Stimulated activated CD8-positive, alpha-beta memory T cell treated with anti-CD3 and anti-CD28 coated beads, Interleukin-12 subunit alpha, Interleukin-12 subunit beta, amount 100 ng/mL, for 24 hours (primary cell): Measurements from ENCODE around the gene AGBL4.

ENCODE experiments used
- DNase-seq: peaks from one replicate; pipeline ENCODE4 v3.0.0-alpha.2; 2020; ENCODE audit errors: extremely low read depth

Gene AGBL4

DNA sequence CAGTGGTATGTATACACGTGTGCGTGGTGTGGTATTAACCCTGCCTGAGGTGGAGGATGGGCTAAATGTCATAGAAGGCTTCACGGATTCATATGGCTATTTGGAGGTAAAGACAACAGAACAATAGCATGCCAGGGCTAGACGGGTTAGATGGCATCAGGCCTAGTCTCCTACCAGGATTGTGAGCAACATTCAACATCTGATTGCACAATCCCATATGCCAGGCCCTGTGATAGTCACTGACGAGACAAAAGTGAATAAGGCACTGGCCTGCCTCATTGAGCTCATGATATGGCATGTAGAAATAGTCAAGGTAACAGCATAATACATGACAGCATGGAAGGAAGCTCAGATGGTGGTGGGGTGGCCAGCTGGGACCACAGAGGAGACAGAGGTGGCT is 1079.9 kb downstream of the AGBL4 start:
- DNase-seq, result no peak

DNA sequence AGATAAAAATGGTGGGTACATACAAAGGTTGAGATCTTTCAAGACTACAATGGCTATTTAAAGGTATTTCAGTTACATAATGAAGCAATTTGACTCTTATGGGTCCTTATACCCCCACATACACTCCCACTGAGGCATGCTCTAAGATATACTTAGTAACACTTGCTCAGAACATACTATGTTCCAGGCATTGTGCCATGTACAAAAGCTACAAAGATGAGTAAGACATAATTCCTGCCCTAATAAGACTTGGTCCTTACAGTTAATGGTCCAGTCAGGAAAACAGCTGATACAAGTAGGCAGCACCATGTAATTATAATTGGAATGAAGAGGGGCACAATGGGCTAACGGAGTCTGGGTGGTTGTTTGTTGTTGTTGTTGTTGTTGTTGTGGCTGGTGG is 1080.4 kb downstream of the AGBL4 start:
- no peak for DNase-seq

DNA sequence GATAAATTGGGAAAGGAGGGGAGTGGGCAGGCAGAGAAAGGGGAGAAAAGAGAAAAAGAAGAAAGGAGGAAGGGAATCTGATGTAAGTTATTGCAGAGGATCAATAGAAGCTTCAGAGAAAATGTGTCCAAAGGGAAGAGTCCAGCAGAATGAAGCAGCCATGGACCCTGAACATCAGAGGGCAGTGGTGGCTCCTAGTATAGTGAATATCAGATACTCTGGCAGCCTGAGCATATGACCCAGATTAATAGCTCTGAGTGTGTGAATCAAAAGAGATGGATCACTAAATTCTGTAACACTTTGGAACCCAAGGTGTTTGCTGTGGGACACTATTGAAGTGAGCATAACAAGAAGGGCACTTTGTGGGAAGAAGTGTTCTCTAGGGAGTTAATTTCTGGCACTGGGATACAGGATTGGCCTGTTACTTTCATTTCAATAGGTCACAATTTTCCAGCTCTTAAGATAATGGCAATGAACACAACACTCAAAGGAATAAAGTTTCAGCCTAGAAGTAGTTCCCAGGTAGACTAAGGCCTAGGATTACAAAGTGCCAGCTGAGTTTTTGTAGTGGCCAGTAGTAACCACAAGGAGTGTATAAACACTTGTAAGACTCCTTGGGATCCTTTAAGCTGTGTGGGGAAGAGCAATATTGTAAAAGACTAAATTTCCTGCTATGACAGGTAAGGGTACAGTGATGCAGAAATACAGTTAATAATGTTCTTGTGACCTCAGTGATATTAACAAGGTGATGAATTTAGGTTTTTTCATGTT is 1082.6 kb downstream of the AGBL4 start:
- DNase-seq, result no peak

DNA sequence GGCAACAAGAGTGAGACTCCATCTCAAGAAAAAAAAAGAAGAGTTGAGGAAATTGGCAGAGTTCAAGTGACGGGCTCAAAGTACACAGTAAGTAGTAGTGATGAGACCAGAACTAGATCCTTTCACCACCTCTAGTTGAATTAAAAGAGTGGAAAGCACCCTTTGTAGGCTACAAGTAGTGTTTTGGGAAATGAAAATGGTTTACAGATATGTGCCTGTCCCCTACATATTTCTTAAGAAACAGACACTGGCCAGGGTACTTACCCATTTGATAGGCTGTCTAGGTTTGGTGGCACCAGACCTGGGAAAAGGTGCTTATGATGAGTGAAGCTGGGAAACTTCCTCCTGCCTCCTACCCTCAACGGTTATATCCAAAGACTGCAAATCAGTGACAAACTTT is 1083.4 kb downstream of the AGBL4 start:
- DNase-seq, result no peak

DNA sequence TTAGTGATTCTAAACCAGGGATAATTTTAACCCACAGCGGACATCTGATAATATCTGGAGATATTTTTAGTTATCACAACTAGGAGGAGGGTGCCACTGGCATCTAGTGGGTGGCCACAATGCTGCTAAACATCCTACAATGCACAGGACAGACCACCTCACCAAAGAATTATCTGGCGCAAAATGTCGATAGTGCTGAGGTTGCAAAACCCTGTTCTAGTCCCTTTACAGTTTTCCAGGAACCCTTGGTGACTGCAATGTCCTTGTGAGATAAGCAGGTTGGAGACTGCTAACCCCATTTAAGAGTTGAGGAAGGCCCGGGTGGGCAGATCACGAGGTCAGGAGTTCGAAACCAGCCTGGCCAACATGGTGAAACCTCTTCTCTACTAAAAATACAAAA is 1083.9 kb downstream of the AGBL4 start:
- no peak for DNase-seq

DNA sequence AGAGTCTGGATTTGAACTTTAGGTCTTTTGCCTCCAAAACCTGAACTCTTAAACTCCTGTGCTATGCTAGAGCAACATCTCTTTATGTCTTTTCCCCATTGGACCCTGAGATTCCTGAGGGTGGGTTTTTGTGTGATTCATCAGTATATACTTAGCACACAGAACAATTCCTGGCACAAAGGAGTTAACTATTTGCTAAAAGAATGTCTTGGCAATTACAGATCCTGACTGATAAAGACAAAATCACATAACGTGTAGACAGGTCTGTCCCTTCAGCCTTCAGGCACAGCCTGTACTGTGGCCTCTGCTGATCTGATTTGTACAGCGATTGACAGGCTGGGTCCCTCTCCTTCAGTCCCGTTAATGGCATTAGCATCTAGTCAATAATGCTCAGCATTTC is 1084.7 kb downstream of the AGBL4 start:
- no peak for DNase-seq

DNA sequence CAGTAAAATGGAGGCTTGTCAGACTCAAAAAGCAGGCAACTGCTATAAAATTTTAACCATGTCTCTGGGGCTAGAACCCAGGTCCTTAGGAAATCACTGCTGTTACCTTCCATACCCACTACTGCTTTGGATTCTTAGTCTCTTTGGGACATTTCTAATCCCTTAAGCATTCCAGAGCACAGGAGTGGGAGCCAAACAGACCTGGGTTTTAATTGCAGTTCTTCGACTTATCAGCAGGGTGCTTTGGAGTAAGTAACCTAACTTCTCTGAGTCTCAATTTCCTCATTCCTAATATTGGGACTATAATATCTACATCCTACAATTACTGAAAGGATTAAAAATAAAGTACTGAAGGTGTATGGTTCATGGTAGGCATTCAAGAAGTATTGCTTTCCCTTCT is 1086.0 kb downstream of the AGBL4 start:
- no peak for DNase-seq

DNA sequence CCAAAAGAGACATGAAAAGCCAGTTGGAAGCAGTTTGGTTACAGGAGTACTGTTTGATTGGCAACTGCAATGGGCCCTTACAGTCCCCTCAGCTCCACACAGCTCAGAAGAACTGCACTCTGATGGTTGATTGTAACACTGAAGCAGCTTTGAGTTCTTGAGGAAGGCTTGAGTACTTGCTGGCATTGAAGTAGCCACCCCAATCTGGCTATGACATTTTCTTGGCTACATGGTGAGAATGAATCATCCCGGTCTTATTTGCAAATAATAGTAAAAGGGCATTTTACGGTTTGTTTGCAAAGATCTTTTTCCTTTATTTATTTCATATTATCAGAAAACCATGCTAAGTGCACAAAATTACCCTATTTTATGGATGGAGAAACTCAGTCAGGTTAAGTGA is 1087.3 kb downstream of the AGBL4 start:
- DNase-seq, result no peak

DNA sequence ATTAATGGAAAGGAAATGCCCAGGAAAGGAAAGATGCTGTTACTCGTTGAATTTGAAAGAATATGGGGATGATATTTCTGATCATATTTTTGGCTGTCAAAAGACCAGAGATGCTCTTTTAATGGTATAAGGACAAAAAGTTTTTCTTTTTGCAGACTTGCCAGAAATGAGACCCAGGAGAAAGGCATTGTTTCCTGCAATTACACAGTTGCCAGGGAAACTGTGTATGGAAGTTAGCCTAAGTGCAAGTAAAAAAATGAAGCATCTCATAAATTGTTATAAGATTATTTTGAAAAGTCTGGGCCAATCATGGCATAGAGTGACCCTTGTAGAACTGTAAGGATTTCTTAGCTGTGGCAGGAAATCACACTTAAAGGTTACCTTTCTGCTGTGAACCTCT is 1091.4 kb downstream of the AGBL4 start:
- no peak for DNase-seq

DNA sequence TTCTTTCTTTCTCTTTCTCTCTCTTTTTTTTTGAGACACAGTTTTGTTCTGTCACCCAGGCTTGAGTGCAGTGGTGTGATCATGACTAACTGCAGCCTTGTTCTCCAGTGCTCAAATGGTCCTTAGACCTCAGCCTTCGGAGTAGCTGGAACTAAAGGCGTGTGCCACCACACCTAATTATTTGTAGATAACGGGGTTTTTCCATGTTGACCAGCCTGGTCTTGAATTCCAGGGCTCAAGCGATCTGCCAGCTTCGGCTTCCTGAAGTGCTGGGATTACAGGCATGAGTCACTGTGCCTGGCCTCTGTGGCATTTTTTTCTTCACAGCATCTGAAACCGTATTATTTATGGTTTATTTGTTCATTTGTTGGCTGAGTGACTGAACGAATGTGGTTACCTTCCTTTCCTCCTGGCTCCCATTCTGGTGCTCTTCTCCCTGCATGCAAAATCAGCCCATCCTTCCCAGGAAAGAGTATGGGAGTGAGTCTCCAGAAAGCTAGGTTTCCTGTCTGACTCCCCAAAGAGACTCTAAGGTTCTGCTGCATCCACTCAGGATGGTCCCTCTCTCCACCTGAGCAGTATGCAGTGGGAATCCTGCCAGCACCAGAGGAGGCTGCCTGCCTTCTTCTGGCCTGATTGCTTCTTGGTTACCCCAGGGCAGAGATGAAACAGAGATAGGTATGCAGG is 1092.1 kb downstream of the AGBL4 start:
- no peak for DNase-seq

DNA sequence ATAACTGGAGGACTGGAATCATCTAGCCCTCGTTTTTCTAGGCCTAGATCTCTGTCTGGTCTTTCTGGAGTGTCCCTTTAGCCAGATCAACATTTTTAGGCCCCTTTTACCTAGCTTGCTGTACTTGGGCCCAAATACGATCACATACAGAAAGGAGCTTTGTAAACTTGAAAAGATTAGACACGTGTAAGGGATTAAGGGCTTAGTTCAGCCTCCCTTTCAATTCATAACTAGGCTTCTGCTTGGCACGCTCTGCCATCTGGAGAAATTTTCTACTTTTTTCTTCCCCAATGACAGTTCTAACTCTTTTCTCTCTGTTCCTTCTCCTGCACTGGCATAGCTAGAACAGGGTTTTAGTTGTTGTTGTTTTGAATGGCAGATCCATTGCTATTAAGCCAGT is 1093.7 kb downstream of the AGBL4 start:
- no peak for DNase-seq

DNA sequence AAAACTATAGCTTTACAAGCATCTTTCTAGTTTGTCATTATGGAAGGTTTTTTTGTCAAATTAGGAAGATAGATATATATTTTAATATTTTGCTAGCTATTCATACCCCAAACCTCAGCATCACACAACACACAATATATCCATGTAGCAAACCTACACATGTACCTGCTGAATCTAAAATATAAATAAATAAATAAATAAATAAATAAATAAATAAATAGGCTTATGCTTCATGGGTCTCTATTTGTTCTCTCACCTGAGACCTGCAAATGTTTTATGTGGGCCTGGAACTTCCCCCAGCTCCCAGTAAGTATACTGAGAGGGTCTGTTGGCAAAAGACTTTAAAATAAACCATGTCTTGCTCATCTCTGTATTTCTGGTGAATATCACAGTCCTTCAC is 1099.7 kb downstream of the AGBL4 start:
- no peak for DNase-seq

DNA sequence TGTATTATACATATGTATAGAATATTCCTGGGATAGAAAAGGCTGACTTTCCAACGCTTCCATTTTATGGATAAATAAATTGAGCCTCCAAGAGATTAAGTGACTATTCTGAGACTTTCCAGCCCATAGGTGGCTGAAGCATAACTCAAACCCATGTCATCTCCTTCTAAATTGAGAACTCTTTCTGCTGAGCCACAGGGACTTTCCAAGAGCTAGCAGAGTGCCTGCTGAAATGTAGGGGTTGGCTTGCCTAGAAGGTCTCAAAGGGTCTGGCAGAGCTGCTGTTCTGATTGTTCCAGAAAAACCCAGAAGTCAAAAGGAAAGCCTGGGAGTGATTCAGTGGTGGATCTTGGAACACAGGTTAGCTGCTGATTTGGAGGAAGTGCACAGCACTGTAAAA is 1100.6 kb downstream of the AGBL4 start:
- DNase-seq, result no peak

DNA sequence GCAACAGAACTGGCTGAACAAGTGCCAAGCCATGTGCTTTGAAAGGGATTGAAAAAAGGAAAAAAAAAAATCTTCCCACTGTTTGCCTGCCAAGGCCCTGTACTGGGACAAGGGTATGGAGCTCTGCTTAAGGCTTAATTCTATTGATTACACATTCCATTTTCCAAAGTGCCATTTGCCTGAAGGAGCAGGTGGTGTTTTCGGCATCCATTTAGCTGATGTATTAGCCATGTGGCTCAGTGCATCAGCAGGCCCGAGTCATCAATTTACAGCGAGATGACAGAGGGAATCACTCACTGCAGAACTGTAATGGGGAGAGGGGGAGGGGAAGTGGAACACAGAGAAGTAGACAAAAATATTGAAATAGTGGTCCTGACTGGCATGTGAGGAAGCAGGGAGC is 1102.9 kb downstream of the AGBL4 start:
- DNase-seq, result no peak

DNA sequence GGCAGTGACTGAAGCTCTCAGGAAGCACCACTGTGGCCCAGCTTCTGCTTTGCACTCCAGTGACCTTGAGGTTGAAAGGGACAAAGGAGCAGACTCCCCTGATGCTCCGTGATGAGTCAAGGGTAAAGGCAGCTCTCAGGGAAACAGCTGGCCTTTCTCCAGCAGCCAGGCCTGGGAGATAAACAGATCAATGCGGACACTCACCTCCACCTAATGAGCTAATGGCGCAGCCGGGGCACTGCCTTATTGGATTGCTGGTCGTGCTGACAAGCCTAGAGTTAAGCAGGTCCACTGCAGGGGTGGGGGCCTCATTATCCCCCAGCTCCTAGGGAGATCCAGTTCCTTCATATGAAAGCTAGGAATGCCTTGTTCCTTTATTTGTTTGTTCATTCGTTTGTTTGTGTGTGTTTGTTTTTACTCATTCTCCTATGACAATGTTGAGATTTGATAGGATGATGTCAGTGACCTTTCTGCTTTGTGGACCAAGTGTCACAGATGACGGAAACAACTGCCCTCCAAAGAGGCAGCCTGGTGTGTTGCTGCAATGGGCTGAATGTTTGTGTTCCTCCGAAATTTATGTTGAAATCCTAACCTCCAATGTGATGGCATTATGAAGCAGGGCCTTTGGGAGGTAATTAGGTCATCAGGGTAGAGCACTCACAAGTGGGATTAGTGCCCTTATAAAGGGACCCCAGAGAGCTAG is 1105.7 kb downstream of the AGBL4 start:
- DNase-seq, result no peak

DNA sequence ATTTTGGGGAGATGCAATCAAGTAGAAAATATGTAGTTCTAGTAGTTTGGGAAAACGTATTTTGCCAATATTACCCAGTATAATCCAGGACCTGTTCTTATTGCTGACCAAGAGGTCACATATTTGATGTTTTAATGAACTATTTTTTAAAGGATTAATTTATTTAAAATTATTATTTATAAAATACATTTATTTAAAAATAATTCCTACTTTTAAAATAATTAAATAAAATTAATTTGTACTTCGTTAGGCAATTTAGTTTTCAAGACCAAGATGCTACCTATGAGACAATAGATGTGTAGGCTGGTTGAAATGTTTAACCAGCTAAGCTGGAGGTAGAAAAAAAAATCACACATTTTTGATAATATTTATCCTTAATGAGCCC is 1106.7 kb downstream of the AGBL4 start:
- no peak for DNase-seq

DNA sequence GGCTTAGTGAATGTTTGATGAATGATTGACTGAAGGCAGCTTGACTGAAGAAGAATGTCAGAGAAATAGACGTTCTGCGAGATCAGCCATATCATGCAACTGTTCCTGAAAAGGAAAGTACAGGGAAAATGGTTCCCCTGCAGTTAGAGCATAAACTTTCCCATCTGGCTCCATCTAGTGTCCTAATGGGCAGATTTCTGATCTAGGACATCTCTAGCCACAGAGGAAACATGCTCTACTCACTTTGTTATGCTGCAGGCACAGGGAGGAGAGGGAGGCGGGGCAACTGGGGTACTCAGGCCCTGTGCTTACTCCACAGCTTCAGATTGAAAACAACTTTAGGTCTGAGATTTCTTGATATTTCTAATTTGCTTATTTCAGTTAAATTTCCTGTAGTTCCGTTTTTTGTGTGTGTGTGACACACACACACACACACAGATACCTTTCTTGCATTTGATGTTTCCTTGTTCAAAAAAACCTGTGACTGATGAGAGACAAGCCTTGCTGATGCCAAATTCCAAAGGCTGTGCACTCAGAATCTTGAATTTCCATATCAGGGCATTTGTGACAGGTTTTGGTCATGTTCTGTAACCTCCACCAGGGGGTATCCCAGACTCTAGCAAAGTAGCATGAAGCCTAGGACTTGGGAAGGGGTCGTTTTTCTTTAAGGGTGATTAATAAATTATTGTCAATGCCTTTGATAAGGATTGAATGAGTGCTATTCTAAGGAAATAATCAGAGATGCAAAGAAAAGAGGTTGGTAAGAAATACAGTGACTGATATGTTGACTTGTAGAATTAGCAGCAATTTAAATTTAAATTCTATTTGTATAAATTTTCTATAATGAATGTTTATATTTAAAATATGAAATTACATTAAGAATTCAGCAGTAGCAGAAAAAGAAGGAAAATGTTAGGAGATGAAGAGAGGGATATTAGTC is 1107.4 kb downstream of the AGBL4 start:
- DNase-seq, result no peak

DNA sequence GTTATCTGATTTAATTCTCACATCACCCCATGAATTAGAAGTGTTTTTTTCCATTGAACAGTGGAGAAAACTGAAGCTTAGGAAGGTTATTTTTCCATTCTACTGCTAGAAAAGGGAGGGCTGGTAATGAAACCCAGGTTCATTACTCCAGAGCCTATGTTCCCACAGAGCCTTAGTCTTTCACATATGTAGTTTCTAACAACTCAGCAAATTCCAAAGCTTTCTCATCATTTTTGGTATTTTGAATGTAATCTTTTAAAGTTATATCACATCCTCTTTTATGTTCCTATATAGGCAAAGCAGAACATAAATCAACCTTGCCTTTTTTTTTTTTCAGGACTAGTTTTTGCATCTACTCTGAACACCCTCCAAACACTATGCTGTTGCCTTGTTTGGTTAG is 1115.1 kb downstream of the AGBL4 start:
- no peak for DNase-seq

DNA sequence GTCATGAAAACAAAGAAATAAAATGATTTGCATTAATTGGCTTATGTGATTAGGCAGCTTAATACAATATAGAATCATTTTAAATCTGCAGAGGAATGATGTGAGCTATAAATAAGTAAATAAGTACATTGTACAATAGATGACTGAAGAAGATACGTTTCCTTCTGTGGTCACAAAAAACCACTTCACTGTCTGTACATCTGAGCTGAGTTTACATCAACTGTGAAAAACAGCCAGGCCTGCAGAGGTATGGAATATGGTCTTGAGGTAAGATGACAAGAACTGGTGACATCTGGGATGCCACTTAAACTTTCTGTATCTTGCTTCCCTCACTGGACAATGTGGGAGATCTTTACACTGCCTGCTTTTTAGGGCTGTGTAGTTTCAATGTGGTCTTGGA is 1117.0 kb downstream of the AGBL4 start:
- no peak for DNase-seq

DNA sequence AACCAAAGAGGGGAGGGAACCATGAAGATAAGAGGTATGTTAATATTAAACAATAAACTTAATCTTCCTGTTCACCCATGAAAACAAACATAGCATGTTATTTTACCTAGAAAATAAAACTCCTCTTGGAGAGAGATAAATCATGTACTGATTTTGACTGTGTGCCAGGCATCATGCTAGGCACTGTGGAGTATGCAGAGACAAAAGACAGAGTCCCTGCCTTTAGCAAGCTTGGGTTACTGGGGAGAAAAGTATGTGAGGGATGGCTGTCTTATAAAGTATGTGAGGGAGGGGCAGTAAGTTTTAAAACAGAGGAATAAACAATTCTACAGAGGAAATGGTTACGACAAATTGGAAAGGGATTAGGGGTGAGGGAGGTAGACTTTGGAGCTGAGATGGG is 1117.6 kb downstream of the AGBL4 start:
- no peak for DNase-seq

DNA sequence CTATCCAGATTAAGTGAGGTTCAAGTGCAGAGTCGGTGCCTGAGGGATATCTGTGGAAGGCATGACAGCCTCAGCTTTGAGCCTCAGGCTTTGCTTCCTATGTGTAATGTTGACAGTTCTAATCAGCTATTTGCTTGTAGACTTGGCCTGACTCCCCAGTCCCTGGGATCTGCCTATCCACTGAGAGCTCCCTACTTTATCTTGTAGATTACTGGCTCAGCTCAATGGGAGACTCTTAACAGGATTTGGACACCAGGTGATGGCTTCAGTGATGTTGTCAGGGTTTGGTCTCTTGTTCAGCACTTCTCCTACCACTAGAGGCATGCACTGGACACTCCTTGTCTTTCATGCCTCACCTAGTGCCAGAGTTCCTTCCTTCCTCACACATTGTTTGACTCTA is 1120.5 kb downstream of the AGBL4 start:
- no peak for DNase-seq

DNA sequence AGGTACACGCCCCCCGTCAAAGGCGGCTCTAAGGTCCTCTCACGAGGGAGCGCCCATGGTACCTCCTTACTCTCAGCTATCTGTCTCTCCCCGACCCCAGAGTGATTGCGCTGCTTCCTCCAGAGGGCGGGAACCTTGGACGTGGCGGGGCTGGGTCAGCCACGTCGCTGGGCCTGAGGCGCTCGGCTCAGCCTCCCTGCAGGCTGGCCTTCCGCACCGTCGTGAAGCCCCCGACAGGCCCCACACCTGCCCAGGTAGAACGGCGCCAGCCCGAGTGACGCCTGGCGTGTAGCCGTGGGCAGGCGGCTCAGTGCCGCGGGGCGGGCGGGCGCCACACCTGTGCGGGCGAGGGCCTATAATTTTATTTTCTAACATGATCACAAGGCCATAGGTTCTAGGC is 1124.9 kb downstream of the AGBL4 start:
- DNase-seq, result no peak
